Measurements from ENCODE around the gene PPM1H. TPM values are rescaled to one million over a fixed set of nuclear protein-coding genes. Genes with fewer than 3 reads are reported as not detected.

Gene PPM1H
- total RNA-seq, 1 donor from 2014 or later = 0.85 TPM

GRCh38 chr12:62602255-62603060, 332.5 kb downstream of the PPM1H start:
- Histone ChIP-seq H3K9me3 (no peaks in the 10 kb centered on the region), H3K27me3 (no peaks in the 10 kb centered on the region), H3K36me3 (no peaks in the 10 kb centered on the region), H3K27ac (peak overlapping the region; percentile 99 to 100), H3K4me1 (peaks cover 3 to 5% of the 10 kb centered on the region in 2 donors), H3K4me3 (peak overlapping the region; percentile 87 to 97)
- intact Hi-C loops (cut with DNase I) = loop anchor here (1.0 to 10.0 kb wide), 8 partner anchors 82 to 442 kb away; partner anchors contain the start of genes MON2, PPM1H and USP15
- TF ChIP-seq CTCF (IDR thresholded peaks at IDR 0.05) = no peak
- DNase-seq (ENCODE audit: low spot score in 2 of 2) = peak; percentile 64 to 92

- intact Hi-C loops (cut with DNase I) = loop anchor here (2.0 to 10.0 kb wide), 7 partner anchors 83 to 443 kb away; partner anchors contain the start of genes MON2, PPM1H and USP15
- peak overlapping the region; percentile 87 to 97 for H3K4me3 ChIP-seq
Observed at GRCh38 chr12:62601765-62602164, 333.2 kb downstream of the PPM1H start.

GRCh38 chr12:62599854-62600437, 335.0 kb downstream of the PPM1H start:
- no peak for TF ChIP-seq CTCF (IDR thresholded peaks at IDR 0.05)
- no peak overlapping the region for H3K4me3 ChIP-seq
- intact Hi-C loops (cut with DNase I) = loop anchor here (5.0 to 10.0 kb wide), 3 partner anchors 262 to 445 kb away; partner anchors contain the start of gene PPM1H
- H3K27ac ChIP-seq = no peak overlapping the region
- H3K36me3 ChIP-seq = no peaks in the 10 kb centered on the region
- H3K27me3 ChIP-seq = no peaks in the 10 kb centered on the region
- DNase-seq (ENCODE audit: low spot score in 2 of 2) = no peak
- no peaks in the 10 kb centered on the region for H3K9me3 ChIP-seq
- H3K4me1 ChIP-seq = peaks cover 0 to 3% of the 10 kb centered on the region in 2 donors

More at GRCh38 chr12:62601765-62602164, 333.2 kb downstream of the PPM1H start:
- no peaks in the 10 kb centered on the region for H3K27me3 ChIP-seq
- no peak for TF ChIP-seq CTCF (IDR thresholded peaks at IDR 0.05)
- no peaks in the 10 kb centered on the region for H3K9me3 ChIP-seq
- no peaks in the 10 kb centered on the region for H3K36me3 ChIP-seq
- peaks cover 3 to 5% of the 10 kb centered on the region in 2 donors for H3K4me1 ChIP-seq
- DNase-seq (ENCODE audit: low spot score in 2 of 2) = no peak
- H3K27ac ChIP-seq = peak overlapping the region; percentile 99 to 100

GRCh38 chr12:62598846-62599245, 336.1 kb downstream of the PPM1H start:
- intact Hi-C loops (cut with DNase I) = no loop called here
- TF ChIP-seq CTCF (IDR thresholded peaks at IDR 0.05) = no peak
- H3K27ac ChIP-seq = no peak overlapping the region
- no peaks in the 10 kb centered on the region for H3K4me1 ChIP-seq
- DNase-seq (ENCODE audit: low spot score in 2 of 2) = no peak
- H3K36me3 ChIP-seq = no peaks in the 10 kb centered on the region
- no peak overlapping the region for H3K4me3 ChIP-seq
- no peaks in the 10 kb centered on the region for H3K27me3 ChIP-seq
- H3K9me3 ChIP-seq = no peaks in the 10 kb centered on the region

GRCh38 chr12:62597253-62597652, 337.7 kb downstream of the PPM1H start:
- no peaks in the 10 kb centered on the region for H3K4me1 ChIP-seq
- intact Hi-C loops (cut with DNase I) = no loop called here
- H3K4me3 ChIP-seq = no peak overlapping the region
- TF ChIP-seq CTCF (IDR thresholded peaks at IDR 0.05) = no peak
- H3K36me3 ChIP-seq = peaks cover 6 to 7% of the 10 kb centered on the region in 2 donors
- DNase-seq (ENCODE audit: low spot score in 2 of 2) = no peak
- no peaks in the 10 kb centered on the region for H3K9me3 ChIP-seq
- no peaks in the 10 kb centered on the region for H3K27me3 ChIP-seq
- no peak overlapping the region for H3K27ac ChIP-seq

Other genes with a start within 250 kb of the PPM1H start
- 32.4 TPM for gene AVPR1A, start 216.1 kb upstream of the PPM1H start, total RNA-seq